Measurements from ENCODE around the gene SUGP2.

Gene SUGP2

GRCh38 chr19:18993115-18993514 is 40.2 kb downstream of the SUGP2 start:
- no peak overlapping the region for H3K4me2 ChIP-seq (ENCODE audit: low read depth, low read length, poor library complexity, severe bottlenecking)
- no peaks in the 10 kb centered on the region for H3K79me2 ChIP-seq (ENCODE audit: insufficient read depth, low read length)
- no peak overlapping the region for H3K4me3 ChIP-seq (ENCODE audit: insufficient read depth, low read length, poor library complexity, severe bottlenecking)
- no peak overlapping the region for H3K9ac ChIP-seq (ENCODE audit: low read length)
- H3K36me3 ChIP-seq (ENCODE audit: low read length): 0 out of 2 replicates have a peak, but pooled peaks cover 3% of the 10 kb centered on the region
- no peaks in the 10 kb centered on the region for H3K27me3 ChIP-seq (ENCODE audit: low read length)
- H2AFZ ChIP-seq (ENCODE audit: low read depth, low read length, severe bottlenecking): no peak overlapping the region
- no peaks in the 10 kb centered on the region for H4K20me1 ChIP-seq (ENCODE audit: low read depth, low read length)
- no peaks in the 10 kb centered on the region for H3K9me2 ChIP-seq (replicated peaks; ENCODE audit: insufficient read depth, low read length)
- H3F3A ChIP-seq (ENCODE audit: insufficient read depth): no peaks in the 10 kb centered on the region
- no peaks in the 10 kb centered on the region for H3K9me3 ChIP-seq (ENCODE audit: insufficient read depth, low read length)
- no peak overlapping the region for H3K27ac ChIP-seq (ENCODE audit: low read depth, low read length)
- no peak for TF ChIP-seq EZH2phosphoT487 (conservative IDR thresholded peaks at IDR 0.05; ENCODE audit: low read length)
- no peak for TF ChIP-seq CTCF (IDR thresholded peaks at IDR 0.05; ENCODE audit: insufficient read depth, low read length, poor library complexity, severe bottlenecking)

- Histone ChIP-seq H4K20me1 (ENCODE audit: low read depth, low read length) (no peaks in the 10 kb centered on the region), H3K4me2 (ENCODE audit: low read depth, low read length, poor library complexity, severe bottlenecking) (no peak overlapping the region), H3K4me3 (ENCODE audit: insufficient read depth, low read length, poor library complexity, severe bottlenecking) (no peak overlapping the region), H2AFZ (ENCODE audit: low read depth, low read length, severe bottlenecking) (no peak overlapping the region), H3K36me3 (ENCODE audit: low read length) (0 out of 2 replicates have a peak, but pooled peaks cover 2% of the 10 kb centered on the region), H3K79me2 (ENCODE audit: insufficient read depth, low read length) (no peaks in the 10 kb centered on the region), H3K9ac (ENCODE audit: low read length) (no peak overlapping the region), H3K9me3 (ENCODE audit: insufficient read depth, low read length) (no peaks in the 10 kb centered on the region), H3F3A (ENCODE audit: insufficient read depth) (no peaks in the 10 kb centered on the region), H3K27ac (ENCODE audit: low read depth, low read length) (no peak overlapping the region), H3K9me2 (replicated peaks; ENCODE audit: insufficient read depth, low read length) (no peaks in the 10 kb centered on the region), H3K27me3 (ENCODE audit: low read length) (no peaks in the 10 kb centered on the region)
- TF ChIP-seq CTCF (IDR thresholded peaks at IDR 0.05; ENCODE audit: insufficient read depth, low read length, poor library complexity, severe bottlenecking) (no peak), EZH2phosphoT487 (conservative IDR thresholded peaks at IDR 0.05; ENCODE audit: low read length) (no peak)
Observed at GRCh38 chr19:18992696-18993095, 40.6 kb downstream of the SUGP2 start.

- Histone ChIP-seq H3K27me3 (ENCODE audit: low read length) (no peaks in the 10 kb centered on the region), H3K4me3 (ENCODE audit: insufficient read depth, low read length, poor library complexity, severe bottlenecking) (no peak overlapping the region), H3K9me3 (ENCODE audit: insufficient read depth, low read length) (no peaks in the 10 kb centered on the region), H3K9ac (ENCODE audit: low read length) (no peak overlapping the region), H3K27ac (ENCODE audit: low read depth, low read length) (no peak overlapping the region), H4K20me1 (ENCODE audit: low read depth, low read length) (no peaks in the 10 kb centered on the region), H3F3A (ENCODE audit: insufficient read depth) (no peaks in the 10 kb centered on the region), H2AFZ (ENCODE audit: low read depth, low read length, severe bottlenecking) (no peak overlapping the region), H3K79me2 (ENCODE audit: insufficient read depth, low read length) (no peaks in the 10 kb centered on the region), H3K9me2 (replicated peaks; ENCODE audit: insufficient read depth, low read length) (no peaks in the 10 kb centered on the region), H3K4me2 (ENCODE audit: low read depth, low read length, poor library complexity, severe bottlenecking) (no peak overlapping the region), H3K36me3 (ENCODE audit: low read length) (0 out of 2 replicates have a peak, but pooled peaks cover 2% of the 10 kb centered on the region)
- TF ChIP-seq EZH2phosphoT487 (conservative IDR thresholded peaks at IDR 0.05; ENCODE audit: low read length): no peak
- no peak for TF ChIP-seq CTCF (IDR thresholded peaks at IDR 0.05; ENCODE audit: insufficient read depth, low read length, poor library complexity, severe bottlenecking)
Observed at GRCh38 chr19:18991468-18991867, 41.8 kb downstream of the SUGP2 start.

Measured in SU-DHL-6 (cell line).